K562 (cell line): Measurements from ENCODE around the gene SLC43A1.

ENCODE experiments used
- FOXA1 ChIP-seq: fragments of 450-650 bp; IDR thresholded peaks from 2 replicates; pipeline ENCODE4 v1.6.1; 2016; ENCODE audit warnings: mild to moderate bottlenecking, borderline replicate concordance
- POLR2AphosphoS5 ChIP-seq: IDR thresholded peaks from 2 replicates; pipeline ENCODE4 v1.6.1; 2011; ENCODE audit warnings: mild to moderate bottlenecking, low read depth, low read length, moderate library complexity; ENCODE audit not compliant: control insufficient read depth, insufficient read depth
- UBTF ChIP-seq, 2 experiments: IDR thresholded peaks; 2 replicates each; pipeline ENCODE4 v1.6.1; 2012; ENCODE audit warnings: improper control_type of control experiment in 2 of 2, low read depth in 2 of 2, low read length in 2 of 2, borderline replicate concordance in 1 of 2

GRCh38 chr11:57504511-57504910 is 11.0 kb downstream of the SLC43A1 start:
- TF ChIP-seq POLR2AphosphoS5, result no peak
- TF ChIP-seq FOXA1, result no peak
- no peak for TF ChIP-seq UBTF (IDR thresholded peaks at IDR 0.05; ENCODE audit: borderline replicate concordance in 1 of 2, low read depth in 2 of 2, low read length in 2 of 2)
